ENCODE measurements around the gene FARS2. TPM values are rescaled to one million over a fixed set of nuclear protein-coding genes. Genes with fewer than 3 reads are reported as not detected.

The FARS2 gene
- total and polyA plus RNA-seq, 11 donors, result 11.4 to 24.6 (median 20.5) TPM

GRCh38 chr6:5438922-5439584, 177.7 kb downstream of the FARS2 start:
- intact Hi-C loops (cut with DNase I), result no loop called here
- no peak for DNase-seq
- Histone ChIP-seq H3K4me3 (no peak overlapping the region), H3K4me1 (peaks cover 0 to 16% (median 8%) of the 10 kb centered on the region in 12 donors), H3K27me3 (no peaks in the 10 kb centered on the region), H3K36me3 (peaks cover 0 to 6% (median 0%) of the 10 kb centered on the region in 9 donors), H3K9me3 (peaks cover 0 to 15% (median 0%) of the 10 kb centered on the region in 12 donors), H3K27ac (no peak overlapping the region)
- ATAC-seq, result no peak
- 69 to 78% (median 71%) methylated on average over 5 of the region's 5 CpGs for WGBS, 4 donors
- TF ChIP-seq CTCF (IDR thresholded peaks at IDR 0.05), result no peak
- no peak for TF ChIP-seq POLR2A (IDR thresholded peaks at IDR 0.05)

DNA sequence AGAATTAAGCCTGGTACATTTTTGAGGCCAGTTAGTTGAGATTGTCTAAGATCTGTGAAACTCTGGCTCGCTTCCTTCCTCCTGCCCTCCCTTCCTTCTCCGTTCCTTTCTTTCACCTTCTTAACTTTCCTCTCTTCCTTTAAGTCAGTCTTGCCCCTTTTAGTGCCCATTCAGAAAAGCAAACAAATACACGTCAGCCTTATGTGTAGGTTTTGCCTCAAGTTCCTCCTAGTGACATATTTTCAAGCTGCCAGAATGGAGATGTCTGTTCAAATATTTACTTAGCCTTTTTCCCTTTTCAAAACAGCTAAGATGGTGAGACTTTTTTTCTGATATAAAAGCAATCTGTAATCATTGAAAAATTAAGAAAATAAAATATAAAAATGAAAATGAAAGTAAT, 178.4 kb downstream of the FARS2 start:
- ATAC-seq, result no peak
- H3K27ac ChIP-seq, result no peak overlapping the region
- intact Hi-C loops (cut with DNase I), result no loop called here
- DNase-seq, result no peak
- 76 to 87% (median 82%) methylated on average over 3 of the region's 3 CpGs for WGBS, 4 donors
- no peak overlapping the region for H3K4me3 ChIP-seq
- peaks cover 0 to 15% (median 0%) of the 10 kb centered on the region in 12 donors for H3K9me3 ChIP-seq
- H3K4me1 ChIP-seq, result peaks cover 0 to 16% (median 8%) of the 10 kb centered on the region in 12 donors
- TF ChIP-seq CTCF (IDR thresholded peaks at IDR 0.05) (no peak), POLR2A (IDR thresholded peaks at IDR 0.05) (no peak)
- no peaks in the 10 kb centered on the region for H3K27me3 ChIP-seq
- H3K36me3 ChIP-seq, result peaks cover 0 to 6% (median 0%) of the 10 kb centered on the region in 9 donors

DNA sequence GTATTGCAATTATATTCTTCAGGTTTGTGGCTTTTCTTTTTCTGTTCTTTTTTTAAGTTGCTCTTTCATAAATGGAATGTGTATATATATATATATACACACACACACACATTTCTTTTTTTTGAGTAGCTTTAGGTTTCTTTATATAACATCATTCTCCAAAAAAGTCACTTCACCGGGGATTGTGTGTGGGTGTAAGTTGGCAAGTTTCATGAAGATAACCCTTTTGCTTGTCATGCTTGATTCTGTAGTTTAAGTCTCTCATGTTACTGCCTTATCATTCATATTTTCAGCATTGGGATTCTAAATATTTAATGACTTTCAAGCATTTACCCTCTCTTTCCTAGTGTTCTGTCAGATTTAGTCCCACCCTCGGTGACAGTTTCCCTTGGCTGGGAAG, 181.0 kb downstream of the FARS2 start:
- intact Hi-C loops (cut with DNase I), result no loop called here
- TF ChIP-seq POLR2A (IDR thresholded peaks at IDR 0.05) (no peak), CTCF (IDR thresholded peaks at IDR 0.05) (no peak)

DNA sequence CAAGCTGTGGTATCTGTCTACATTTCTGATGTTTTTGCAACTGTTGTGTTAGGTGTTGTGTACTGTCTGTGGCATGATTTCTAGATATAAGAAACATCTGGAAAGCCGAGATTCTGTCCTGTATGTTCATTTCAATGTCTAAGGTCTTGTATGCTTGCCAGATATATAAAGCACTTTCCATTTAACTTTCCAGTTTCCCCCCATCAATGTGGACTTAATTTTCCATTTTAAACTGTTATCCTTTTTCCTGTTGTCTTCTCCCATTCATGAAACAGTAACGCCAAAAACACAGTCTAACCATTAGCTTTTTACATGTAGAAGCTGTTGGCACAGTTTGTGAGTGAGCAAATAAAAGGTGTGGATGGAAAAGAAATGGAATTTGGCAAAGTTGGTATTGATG, 181.6 kb downstream of the FARS2 start:
- no peak overlapping the region for H3K27ac ChIP-seq
- intact Hi-C loops (cut with DNase I), result no loop called here
- DNase-seq (no peak), ATAC-seq (no peak)
- no peak overlapping the region for H3K4me3 ChIP-seq
- TF ChIP-seq POLR2A (IDR thresholded peaks at IDR 0.05) (no peak), CTCF (IDR thresholded peaks at IDR 0.05) (no peak)
- no peaks in the 10 kb centered on the region for H3K36me3 ChIP-seq
- H3K27me3 ChIP-seq, result no peaks in the 10 kb centered on the region
- no peaks in the 10 kb centered on the region for H3K9me3 ChIP-seq
- WGBS, 4 donors, result 68 to 73% (median 71%) methylated on average over 2 of the region's 2 CpGs
- H3K4me1 ChIP-seq, result peaks cover 0 to 16% (median 8%) of the 10 kb centered on the region in 12 donors

More for the DNA sequence above, 181.0 kb downstream of the FARS2 start:
- H3K9me3 ChIP-seq, result peaks cover 0 to 5% (median 0%) of the 10 kb centered on the region in 12 donors
- ATAC-seq (no peak), DNase-seq (no peak)
- H3K27me3 ChIP-seq, result no peaks in the 10 kb centered on the region
- 62 to 76% (median 67%) methylated on average over 2 of the region's 2 CpGs for WGBS, 4 donors
- no peak overlapping the region for H3K27ac ChIP-seq
- no peaks in the 10 kb centered on the region for H3K36me3 ChIP-seq
- H3K4me3 ChIP-seq, result no peak overlapping the region
- peaks cover 0 to 16% (median 8%) of the 10 kb centered on the region in 12 donors for H3K4me1 ChIP-seq
